HEK293 (cell line): ENCODE measurements around the gene HSD17B8.
A peak's percentile ranks its signal among the peaks of the same experiment; 100 is the strongest.

Source experiments
- BCL11A ChIP-seq: fragments of 450-650 bp; formaldehyde crosslinking; IDR thresholded peaks from 2 replicates; pipeline ENCODE4 v1.5.1; 2016; ENCODE audit warnings: low read depth, missing biosample characterization, missing genetic modification characterization
- GLI2 ChIP-seq: fragments of 450-650 bp; formaldehyde crosslinking; IDR thresholded peaks from 2 replicates; pipeline ENCODE4; 2017; ENCODE audit warnings: missing biosample characterization, missing genetic modification characterization, low read depth, borderline replicate concordance
- GLIS2 ChIP-seq: fragments of 450-650 bp; formaldehyde crosslinking; IDR thresholded peaks from 2 replicates; pipeline ENCODE4 v1.5.1; 2016; ENCODE audit warnings: missing biosample characterization, missing genetic modification characterization
- RBAK ChIP-seq: fragments of 450-650 bp; formaldehyde crosslinking; IDR thresholded peaks from 2 replicates; pipeline ENCODE4 v1.5.1; 2016; ENCODE audit warnings: missing biosample characterization, missing genetic modification characterization
- YY1 ChIP-seq: fragments of 450-650 bp; formaldehyde crosslinking; IDR thresholded peaks from 2 replicates; pipeline ENCODE4 v1.5.1; 2018; ENCODE audit warnings: missing biosample characterization, missing genetic modification characterization
- ZFP3 ChIP-seq: fragments of 450-650 bp; formaldehyde crosslinking; IDR thresholded peaks from 2 replicates; pipeline ENCODE4 v1.5.1; 2016; ENCODE audit warnings: low read depth, missing biosample characterization, missing genetic modification characterization
- ZNF10 ChIP-seq: fragments of 450-650 bp; formaldehyde crosslinking; IDR thresholded peaks from 2 replicates; pipeline ENCODE4 v1.5.1; 2017; ENCODE audit warnings: missing biosample characterization, missing genetic modification characterization
- ZNF114 ChIP-seq: fragments of 450-650 bp; formaldehyde crosslinking; IDR thresholded peaks from 2 replicates; pipeline ENCODE4 v1.5.0; 2017; ENCODE audit warnings: missing biosample characterization, missing genetic modification characterization
- ZNF138 ChIP-seq: fragments of 450-650 bp; formaldehyde crosslinking; IDR thresholded peaks from 2 replicates; pipeline ENCODE4 v1.5.1; 2016; ENCODE audit warnings: missing biosample characterization, missing genetic modification characterization, borderline replicate concordance
- ZNF174 ChIP-seq: fragments of 450-650 bp; formaldehyde crosslinking; IDR thresholded peaks from 2 replicates; pipeline ENCODE4 v1.5.0; 2017; ENCODE audit warnings: missing biosample characterization, mild to moderate bottlenecking, missing genetic modification characterization
- ZNF266 ChIP-seq: fragments of 450-650 bp; formaldehyde crosslinking; IDR thresholded peaks from 2 replicates; pipeline ENCODE4 v1.5.1; 2016; ENCODE audit warnings: missing biosample characterization, missing genetic modification characterization, low read depth
- ZNF311 ChIP-seq: fragments of 450-650 bp; formaldehyde crosslinking; IDR thresholded peaks from 2 replicates; pipeline ENCODE4 v1.5.1; 2017; ENCODE audit warnings: missing biosample characterization, missing genetic modification characterization, borderline replicate concordance
- ZNF354C ChIP-seq: fragments of 450-650 bp; formaldehyde crosslinking; IDR thresholded peaks from 2 replicates; pipeline ENCODE4 v1.5.1; 2016; ENCODE audit warnings: missing biosample characterization, missing genetic modification characterization, low read depth, borderline replicate concordance
- ZNF391 ChIP-seq: fragments of 450-650 bp; formaldehyde crosslinking; IDR thresholded peaks from 2 replicates; pipeline ENCODE4 v1.5.1; 2016; ENCODE audit warnings: low read depth, missing biosample characterization, missing genetic modification characterization, borderline replicate concordance
- ZNF530 ChIP-seq: fragments of 450-650 bp; formaldehyde crosslinking; IDR thresholded peaks from 2 replicates; pipeline ENCODE4 v1.5.1; 2016; ENCODE audit warnings: low read depth, missing biosample characterization, missing genetic modification characterization
- ZNF558 ChIP-seq: fragments of 450-650 bp; formaldehyde crosslinking; IDR thresholded peaks from 2 replicates; pipeline ENCODE4 v1.5.1; 2016; ENCODE audit warnings: missing biosample characterization, missing genetic modification characterization
- ZNF664 ChIP-seq: fragments of 450-650 bp; formaldehyde crosslinking; IDR thresholded peaks from 2 replicates; pipeline ENCODE4 v1.5.1; 2016; ENCODE audit warnings: missing biosample characterization, missing genetic modification characterization
- ZNF843 ChIP-seq: fragments of 450-650 bp; formaldehyde crosslinking; IDR thresholded peaks from 2 replicates; pipeline ENCODE4 v1.5.1; 2016; ENCODE audit warnings: missing biosample characterization, missing genetic modification characterization
- TF ChIP-seq, protein P1 (sequence below): fragments of 450-650 bp; formaldehyde crosslinking; IDR thresholded peaks from 2 replicates; pipeline ENCODE4 v1.5.1; 2016; ENCODE audit warnings: missing biosample characterization, missing genetic modification characterization
- TF ChIP-seq, protein P2 (sequence below): fragments of 450-650 bp; formaldehyde crosslinking; IDR thresholded peaks from 2 replicates; pipeline ENCODE4 v1.5.1; 2016; ENCODE audit warnings: missing biosample characterization, missing genetic modification characterization
- TF ChIP-seq, protein P3 (sequence below): sonication (generic); formaldehyde crosslinking; IDR thresholded peaks from 2 replicates; pipeline ENCODE4 v1.8.1; 2022; ENCODE audit warnings: mild to moderate bottlenecking, moderate library complexity, missing genetic modification reagents
- TF ChIP-seq, protein P4 (sequence below): fragments of 450-650 bp; formaldehyde crosslinking; IDR thresholded peaks from 2 replicates; pipeline ENCODE4 v1.5.1; 2016; ENCODE audit warnings: missing biosample characterization, missing genetic modification characterization
- TF ChIP-seq, protein P5 (sequence below): fragments of 450-650 bp; formaldehyde crosslinking; IDR thresholded peaks from 2 replicates; pipeline ENCODE4 v1.5.1; 2017; ENCODE audit warnings: missing biosample characterization, missing genetic modification characterization
- TF ChIP-seq, protein P6 (sequence below): fragments of 450-650 bp; formaldehyde crosslinking; conservative IDR thresholded peaks from 2 replicates; pipeline ENCODE4 v1.5.1; 2016; ENCODE audit warnings: low read depth, missing biosample characterization, missing genetic modification characterization

The HSD17B8 gene

DNA sequence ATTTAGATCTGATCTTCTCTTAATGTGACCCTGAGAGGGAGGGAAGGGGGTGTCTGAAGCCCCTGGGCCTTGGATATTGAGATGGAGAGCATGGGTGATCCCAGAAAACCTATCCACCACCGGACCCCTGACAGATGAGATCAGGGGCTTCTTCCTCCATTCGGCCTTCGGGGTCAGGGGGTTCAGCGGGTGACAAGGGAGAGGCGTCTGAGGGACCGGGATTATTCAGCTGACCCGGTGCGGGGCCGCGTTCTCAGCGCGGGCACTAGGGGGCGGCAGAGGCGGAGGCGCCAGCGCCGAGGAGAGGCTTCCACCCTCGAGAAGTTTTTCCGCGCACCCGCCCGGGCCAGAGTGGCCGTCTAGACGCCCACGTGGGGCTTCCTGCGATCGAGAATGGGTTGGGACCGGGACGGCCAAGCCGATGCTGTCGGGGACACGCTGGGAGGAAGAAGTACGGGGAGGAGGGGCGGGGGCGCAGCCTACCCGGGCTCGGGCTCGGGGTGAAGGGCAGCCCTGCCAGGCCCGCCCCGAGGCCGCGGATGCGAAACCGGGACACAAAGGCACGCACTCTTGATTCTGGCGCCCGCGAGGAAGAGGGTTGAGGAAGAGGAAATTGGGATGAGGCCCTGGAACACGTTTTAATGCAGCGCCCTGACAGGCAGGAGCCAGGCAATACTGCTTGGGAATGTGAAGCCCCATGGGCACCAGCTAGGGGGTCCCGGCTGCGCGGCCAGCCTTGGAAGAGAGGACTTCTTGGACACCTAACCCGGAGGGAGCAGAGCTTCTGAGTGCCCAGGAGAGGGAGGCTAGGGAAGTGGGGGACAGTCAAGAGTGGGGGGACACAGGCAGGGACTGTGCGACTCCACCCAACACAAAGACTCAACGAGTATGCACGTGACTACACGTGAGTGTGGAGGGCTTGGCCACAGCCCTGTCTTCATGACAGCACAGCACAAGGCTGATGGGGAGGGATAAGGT is 42.8 kb upstream of the HSD17B8 start (continued):
- TF ChIP-seq GLI2 (no peak), ZNF311 (no peak), ZNF138 (tag by site-specific recombination) (no peak), ZNF114 (tag by site-specific recombination) (no peak), ZNF558 (tag by site-specific recombination) (no peak), GLIS2 (tag by site-specific recombination) (peak; percentile 35; the same call in 1 of the 2 replicates), ZNF354C (tag by site-specific recombination) (no peak), ZNF391 (tag by site-specific recombination) (0 out of 2 replicates have a peak, but pooled peaks have one; percentile 49), ZNF10 (tag by site-specific recombination) (no peak), ZNF664 (tag by site-specific recombination) (no peak), YY1 (tag by site-specific recombination) (no peak), ZNF174 (tag by site-specific recombination) (no peak), ZFP3 (no peak), ZNF843 (tag by site-specific recombination) (no peak), BCL11A (tag by site-specific recombination) (no peak), ZNF530 (tag by site-specific recombination) (no peak), RBAK (tag by site-specific recombination) (no peak), ZNF266 (tag by site-specific recombination) (no peak)
- TF ChIP-seq, protein P1, sequence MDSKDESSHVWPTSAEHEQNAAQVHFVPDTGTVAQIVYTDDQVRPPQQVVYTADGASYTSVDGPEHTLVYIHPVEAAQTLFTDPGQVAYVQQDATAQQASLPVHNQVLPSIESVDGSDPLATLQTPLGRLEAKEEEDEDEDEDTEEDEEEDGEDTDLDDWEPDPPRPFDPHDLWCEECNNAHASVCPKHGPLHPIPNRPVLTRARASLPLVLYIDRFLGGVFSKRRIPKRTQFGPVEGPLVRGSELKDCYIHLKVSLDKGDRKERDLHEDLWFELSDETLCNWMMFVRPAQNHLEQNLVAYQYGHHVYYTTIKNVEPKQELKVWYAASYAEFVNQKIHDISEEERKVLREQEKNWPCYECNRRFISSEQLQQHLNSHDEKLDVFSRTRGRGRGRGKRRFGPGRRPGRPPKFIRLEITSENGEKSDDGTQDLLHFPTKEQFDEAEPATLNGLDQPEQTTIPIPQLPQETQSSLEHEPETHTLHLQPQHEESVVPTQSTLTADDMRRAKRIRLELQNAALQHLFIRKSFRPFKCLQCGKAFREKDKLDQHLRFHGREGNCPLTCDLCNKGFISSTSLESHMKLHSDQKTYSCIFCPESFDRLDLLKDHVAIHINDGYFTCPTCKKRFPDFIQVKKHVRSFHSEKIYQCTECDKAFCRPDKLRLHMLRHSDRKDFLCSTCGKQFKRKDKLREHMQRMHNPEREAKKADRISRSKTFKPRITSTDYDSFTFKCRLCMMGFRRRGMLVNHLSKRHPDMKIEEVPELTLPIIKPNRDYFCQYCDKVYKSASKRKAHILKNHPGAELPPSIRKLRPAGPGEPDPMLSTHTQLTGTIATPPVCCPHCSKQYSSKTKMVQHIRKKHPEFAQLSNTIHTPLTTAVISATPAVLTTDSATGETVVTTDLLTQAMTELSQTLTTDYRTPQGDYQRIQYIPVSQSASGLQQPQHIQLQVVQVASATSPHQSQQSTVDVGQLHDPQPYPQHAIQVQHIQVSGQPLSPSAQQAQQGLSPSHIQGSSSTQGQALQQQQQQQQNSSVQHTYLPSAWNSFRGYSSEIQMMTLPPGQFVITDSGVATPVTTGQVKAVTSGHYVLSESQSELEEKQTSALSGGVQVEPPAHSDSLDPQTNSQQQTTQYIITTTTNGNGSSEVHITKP (tag by site-specific recombination), result peak; percentile 61
- TF ChIP-seq, protein P2, sequence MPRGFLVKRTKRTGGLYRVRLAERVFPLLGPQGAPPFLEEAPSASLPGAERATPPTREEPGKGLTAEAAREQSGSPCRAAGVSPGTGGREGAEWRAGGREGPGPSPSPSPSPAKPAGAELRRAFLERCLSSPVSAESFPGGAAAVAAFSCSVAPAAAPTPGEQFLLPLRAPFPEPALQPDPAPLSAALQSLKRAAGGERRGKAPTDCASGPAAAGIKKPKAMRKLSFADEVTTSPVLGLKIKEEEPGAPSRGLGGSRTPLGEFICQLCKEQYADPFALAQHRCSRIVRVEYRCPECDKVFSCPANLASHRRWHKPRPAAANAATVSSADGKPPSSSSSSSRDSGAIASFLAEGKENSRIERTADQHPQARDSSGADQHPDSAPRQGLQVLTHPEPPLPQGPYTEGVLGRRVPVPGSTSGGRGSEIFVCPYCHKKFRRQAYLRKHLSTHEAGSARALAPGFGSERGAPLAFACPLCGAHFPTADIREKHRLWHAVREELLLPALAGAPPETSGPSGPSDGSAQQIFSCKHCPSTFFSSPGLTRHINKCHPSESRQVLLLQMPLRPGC (tag by site-specific recombination), result no peak
- TF ChIP-seq, protein P3, sequence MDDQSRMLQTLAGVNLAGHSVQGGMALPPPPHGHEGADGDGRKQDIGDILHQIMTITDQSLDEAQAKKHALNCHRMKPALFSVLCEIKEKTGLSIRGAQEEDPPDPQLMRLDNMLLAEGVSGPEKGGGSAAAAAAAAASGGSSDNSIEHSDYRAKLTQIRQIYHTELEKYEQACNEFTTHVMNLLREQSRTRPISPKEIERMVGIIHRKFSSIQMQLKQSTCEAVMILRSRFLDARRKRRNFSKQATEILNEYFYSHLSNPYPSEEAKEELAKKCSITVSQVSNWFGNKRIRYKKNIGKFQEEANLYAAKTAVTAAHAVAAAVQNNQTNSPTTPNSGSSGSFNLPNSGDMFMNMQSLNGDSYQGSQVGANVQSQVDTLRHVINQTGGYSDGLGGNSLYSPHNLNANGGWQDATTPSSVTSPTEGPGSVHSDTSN (CRISPR knock-in tag), result 0 out of 2 replicates have a peak, but pooled peaks have one; percentile 9
- TF ChIP-seq, protein P4, sequence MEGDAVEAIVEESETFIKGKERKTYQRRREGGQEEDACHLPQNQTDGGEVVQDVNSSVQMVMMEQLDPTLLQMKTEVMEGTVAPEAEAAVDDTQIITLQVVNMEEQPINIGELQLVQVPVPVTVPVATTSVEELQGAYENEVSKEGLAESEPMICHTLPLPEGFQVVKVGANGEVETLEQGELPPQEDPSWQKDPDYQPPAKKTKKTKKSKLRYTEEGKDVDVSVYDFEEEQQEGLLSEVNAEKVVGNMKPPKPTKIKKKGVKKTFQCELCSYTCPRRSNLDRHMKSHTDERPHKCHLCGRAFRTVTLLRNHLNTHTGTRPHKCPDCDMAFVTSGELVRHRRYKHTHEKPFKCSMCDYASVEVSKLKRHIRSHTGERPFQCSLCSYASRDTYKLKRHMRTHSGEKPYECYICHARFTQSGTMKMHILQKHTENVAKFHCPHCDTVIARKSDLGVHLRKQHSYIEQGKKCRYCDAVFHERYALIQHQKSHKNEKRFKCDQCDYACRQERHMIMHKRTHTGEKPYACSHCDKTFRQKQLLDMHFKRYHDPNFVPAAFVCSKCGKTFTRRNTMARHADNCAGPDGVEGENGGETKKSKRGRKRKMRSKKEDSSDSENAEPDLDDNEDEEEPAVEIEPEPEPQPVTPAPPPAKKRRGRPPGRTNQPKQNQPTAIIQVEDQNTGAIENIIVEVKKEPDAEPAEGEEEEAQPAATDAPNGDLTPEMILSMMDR (tag by site-specific recombination), result peak; percentile 90
- TF ChIP-seq, protein P5, sequence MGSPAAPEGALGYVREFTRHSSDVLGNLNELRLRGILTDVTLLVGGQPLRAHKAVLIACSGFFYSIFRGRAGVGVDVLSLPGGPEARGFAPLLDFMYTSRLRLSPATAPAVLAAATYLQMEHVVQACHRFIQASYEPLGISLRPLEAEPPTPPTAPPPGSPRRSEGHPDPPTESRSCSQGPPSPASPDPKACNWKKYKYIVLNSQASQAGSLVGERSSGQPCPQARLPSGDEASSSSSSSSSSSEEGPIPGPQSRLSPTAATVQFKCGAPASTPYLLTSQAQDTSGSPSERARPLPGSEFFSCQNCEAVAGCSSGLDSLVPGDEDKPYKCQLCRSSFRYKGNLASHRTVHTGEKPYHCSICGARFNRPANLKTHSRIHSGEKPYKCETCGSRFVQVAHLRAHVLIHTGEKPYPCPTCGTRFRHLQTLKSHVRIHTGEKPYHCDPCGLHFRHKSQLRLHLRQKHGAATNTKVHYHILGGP (tag by site-specific recombination), result no peak
- TF ChIP-seq, protein P6, sequence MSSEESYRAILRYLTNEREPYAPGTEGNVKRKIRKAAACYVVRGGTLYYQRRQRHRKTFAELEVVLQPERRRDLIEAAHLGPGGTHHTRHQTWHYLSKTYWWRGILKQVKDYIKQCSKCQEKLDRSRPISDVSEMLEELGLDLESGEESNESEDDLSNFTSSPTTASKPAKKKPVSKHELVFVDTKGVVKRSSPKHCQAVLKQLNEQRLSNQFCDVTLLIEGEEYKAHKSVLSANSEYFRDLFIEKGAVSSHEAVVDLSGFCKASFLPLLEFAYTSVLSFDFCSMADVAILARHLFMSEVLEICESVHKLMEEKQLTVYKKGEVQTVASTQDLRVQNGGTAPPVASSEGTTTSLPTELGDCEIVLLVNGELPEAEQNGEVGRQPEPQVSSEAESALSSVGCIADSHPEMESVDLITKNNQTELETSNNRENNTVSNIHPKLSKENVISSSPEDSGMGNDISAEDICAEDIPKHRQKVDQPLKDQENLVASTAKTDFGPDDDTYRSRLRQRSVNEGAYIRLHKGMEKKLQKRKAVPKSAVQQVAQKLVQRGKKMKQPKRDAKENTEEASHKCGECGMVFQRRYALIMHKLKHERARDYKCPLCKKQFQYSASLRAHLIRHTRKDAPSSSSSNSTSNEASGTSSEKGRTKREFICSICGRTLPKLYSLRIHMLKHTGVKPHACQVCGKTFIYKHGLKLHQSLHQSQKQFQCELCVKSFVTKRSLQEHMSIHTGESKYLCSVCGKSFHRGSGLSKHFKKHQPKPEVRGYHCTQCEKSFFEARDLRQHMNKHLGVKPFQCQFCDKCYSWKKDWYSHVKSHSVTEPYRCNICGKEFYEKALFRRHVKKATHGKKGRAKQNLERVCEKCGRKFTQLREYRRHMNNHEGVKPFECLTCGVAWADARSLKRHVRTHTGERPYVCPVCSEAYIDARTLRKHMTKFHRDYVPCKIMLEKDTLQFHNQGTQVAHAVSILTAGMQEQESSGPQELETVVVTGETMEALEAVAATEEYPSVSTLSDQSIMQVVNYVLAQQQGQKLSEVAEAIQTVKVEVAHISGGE (tag by site-specific recombination), result no peak
